ENCODE results near the gene PNKD.
A peak's percentile ranks its signal among the peaks of the same experiment; 100 is the strongest.

Gene PNKD

DNA sequence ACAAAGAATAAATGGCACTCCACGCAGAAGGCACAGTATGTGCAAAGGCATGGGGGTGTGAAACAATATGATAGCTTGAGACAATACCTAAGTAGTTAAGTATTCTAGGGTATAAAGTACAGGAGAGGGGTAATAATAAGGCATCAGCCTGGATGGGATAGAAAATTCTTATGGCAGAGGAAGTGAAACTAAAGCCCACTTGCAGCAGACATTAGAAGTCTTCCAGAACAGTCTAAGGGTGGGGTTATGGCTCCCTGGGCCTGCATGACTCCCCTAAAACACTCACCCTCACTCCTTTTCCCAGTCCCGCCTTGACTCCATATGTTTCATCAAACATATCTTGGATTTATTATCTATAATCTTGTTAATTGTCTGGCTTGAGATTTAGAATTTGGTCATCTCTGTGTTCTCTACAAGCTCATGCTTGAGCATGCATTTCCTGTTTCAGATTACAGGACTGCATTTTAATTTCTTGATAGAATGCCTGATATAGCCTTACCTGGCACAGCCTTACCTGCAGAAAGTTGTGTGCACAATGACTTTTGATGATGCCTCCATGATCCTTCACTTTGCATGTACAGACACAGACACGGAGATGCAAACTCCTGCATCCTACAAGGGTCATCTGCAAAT is 50.5 kb downstream of the PNKD start:
- DNase-seq = no peak

DNA sequence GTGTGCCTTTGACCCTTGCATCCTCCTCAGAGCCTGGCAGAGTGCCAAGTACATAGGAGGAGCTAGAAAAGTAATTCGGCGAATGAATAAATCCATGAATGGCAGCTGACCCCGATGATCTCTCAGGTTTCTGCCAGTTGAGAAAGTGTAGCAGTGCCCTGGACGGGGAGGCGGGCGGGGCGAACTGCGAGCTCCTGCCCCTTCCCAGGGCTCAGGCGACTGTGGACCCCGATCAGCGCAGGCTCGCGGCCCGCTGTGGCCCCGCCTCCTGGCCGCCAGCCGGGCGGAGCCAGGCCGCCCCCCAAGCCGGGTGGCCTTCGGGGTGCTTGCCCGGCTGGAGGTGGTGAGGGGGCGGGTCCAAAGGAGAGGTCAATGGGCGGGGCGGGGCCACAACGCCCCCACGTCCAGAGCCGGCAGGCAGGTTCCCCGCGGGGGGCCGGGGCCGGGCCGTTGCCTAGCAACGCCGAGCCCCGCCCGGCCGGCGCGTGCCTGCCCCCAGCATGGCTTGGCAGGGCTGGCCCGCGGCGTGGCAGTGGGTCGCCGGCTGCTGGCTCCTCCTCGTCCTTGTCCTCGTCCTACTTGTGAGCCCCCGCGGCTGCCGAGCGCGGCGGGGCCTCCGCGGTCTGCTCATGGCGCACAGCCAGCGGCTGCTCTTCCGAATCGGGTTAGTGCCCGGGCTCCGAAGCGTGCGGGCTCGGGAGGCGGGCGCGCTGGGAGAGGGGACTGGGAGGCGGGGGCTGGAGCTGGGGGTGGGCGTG is 52.6 kb downstream of the PNKD start:
- DNase-seq = peak; percentile 78

DNA sequence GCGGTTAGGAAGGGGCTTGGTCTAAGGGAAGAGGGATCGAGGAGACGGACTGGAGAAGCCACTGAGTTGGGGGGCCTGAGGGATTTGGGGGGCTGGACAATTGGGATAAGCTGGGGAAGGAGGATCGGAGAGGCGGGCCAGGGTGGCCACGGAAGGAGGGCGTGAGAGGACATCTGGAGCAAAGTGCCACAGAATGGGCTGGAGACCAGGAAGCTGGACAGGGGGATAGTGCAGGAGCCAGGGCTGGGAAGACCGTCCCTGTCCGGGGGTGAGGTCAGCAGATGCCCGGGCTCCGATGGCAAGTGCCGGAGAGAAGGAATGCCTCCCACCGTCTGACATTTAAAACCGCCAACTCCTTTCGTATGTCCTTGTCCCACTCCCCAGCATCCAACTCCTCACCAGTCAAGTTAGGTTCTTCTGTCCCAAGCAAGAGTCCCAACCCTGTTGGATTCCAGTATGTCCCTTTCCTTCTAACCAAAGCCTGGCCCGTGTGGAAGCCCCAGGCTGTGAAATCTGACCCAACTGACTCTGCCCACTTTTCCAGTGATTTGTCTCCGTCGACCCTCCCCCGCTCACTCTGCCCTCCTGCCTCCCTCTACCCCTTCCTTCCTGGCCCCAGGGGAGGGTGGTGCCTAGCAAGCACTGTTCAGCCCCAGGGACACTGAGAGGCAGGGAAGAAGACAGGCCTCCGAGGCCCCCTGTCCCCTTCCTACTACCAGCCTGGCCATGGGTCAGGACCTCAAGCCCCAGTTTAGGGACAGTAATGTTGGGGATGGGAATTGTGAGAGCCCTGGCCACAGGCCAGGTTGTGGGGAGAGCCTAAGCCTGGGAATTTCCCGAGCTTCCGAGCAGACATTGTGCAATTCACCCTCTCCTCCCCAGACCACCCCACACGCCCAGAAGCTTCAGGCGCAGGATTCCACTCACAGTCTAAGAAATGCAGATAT is 53.5 kb downstream of the PNKD start:
- DNase-seq = peak; percentile 27

DNA sequence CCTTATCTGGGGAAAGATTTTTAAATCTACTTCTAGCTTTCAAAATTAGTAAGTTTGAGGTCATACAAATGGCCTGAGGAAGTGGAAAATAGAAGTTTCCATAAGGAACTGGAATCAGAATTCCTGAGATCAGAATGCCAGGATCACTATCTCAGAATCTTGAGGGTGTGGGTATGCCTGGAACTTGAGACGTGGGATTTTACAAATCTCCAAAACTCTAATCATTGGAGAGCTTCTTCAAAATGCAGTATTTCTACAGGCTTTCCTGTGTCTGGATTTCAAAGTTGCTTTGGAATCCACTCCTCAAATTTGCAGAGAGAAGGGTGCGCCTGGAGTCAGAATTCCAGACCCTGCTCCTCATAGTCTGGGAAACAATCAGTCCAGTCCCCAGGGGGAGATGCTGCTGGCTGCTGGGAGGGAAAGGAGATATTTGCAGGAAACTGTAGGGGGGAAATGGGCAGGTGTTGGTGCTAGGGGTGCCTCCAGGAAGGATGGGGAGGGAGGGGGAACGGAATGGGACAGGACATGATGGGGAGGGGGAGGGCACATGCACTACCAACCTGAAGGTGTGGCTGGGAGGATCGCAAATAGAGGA is 55.3 kb downstream of the PNKD start:
- no peak for DNase-seq

DNA sequence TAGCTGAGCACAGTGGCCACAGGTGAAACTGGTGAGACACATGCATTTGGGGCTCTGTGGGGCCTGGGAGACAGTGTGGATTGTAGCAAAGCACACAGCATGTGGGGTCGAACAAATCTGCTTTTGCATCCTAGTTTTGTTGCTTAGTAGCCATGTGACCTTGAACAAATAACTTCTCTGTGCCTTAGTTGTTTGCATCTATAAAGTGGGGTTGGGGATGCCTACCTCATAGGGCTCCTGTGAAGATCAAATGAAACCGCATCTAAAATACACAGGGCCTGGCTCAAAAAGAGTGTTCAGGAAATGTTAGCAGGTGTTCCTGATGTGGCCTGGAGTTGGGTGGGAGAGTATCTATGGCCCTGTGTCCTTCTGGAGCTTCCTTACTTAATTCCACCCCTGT is 56.0 kb downstream of the PNKD start:
- DNase-seq = no peak

DNA sequence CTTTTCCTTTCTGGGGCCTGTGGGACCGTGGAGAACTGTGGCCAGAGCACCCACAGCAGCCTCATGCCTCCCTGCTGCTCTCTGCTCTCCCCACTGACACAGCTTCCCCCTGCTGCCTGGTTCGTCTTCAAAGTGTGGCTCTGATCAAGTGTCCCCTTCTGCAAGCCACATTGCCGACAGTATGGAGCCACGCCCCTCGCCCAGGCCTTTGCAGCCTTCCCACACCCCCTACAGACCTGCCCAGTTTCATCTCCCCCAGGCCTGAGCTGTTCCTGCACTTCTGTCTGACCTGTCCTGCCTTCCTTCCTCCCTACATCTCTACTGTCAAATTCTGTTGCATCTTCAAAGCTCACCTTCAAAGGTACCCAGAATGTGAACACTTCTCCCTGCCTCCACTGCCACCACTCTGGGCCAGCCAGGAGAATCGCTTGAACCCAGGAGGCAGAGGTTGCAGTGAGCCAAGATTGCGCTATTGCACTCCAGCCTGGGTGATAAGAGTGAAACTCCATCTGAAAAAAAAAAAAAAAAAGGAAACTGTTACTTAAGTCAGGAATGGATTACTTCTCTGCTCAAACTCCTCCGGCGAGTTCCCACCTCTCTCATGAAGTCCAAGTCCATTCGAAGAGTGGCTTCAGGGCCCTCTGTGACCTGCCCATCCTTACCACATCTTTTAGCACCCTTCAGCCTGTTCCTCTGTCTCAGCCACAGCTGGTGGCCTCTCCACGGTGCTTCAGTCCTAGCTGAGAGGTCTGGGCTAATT is 57.3 kb downstream of the PNKD start:
- DNase-seq = no peak

DNA sequence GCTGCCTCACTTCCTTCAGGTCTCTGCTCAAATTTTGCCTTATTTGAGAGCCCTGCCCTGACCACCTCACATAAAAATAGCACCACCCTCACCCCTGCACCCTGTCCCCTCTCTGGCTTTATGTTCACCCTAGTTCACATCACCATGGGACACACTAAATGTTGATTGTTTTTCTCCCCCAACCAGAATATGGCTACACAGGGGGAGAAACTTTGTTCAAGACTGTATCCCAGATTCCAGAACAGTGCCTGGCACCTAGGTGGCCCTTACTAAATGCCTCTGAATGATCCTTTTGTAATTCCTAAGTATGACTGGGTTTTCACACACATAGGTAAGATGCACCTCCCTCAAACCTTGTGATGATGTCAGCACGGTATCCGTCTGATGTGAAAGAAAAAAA is 58.0 kb downstream of the PNKD start:
- no peak for DNase-seq

DNA sequence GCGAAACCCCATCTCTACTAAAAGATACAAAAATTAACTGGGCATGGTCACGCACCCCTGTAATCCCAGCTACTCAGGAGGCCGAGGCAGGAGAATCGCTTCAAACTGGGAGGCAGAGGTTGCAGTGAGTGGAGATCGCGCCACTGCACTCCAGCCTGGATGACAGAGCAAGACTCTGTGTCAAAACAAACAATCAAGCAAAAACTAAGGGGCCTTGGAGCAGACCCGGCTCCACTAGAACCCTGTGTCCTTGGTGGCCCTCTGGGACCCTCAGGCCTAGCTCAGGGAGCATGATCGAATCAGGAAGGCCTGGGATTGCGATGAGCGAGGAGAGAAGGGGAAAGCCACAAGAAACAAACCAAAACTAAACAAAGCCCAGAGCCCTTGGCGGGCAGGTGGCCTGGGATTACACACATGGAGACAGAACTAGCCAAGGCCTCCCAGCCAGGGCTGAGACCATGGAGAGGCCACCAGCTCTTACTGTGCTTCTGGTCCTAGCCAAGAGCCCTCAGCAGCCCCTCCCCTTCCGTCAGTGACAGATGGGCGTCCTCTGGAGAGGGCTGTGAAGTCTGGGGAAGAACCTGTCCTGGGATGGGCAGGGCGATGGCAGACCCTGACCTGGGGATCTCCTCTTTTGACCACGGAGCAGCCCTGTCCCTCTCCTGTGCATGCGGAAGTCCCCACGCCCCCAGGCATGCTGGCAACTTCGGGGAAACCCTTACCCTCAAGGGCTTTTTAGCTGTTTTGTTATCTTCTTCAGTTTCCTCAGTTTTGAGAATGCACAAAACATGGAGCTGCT is 58.9 kb downstream of the PNKD start:
- no peak for DNase-seq

DNA sequence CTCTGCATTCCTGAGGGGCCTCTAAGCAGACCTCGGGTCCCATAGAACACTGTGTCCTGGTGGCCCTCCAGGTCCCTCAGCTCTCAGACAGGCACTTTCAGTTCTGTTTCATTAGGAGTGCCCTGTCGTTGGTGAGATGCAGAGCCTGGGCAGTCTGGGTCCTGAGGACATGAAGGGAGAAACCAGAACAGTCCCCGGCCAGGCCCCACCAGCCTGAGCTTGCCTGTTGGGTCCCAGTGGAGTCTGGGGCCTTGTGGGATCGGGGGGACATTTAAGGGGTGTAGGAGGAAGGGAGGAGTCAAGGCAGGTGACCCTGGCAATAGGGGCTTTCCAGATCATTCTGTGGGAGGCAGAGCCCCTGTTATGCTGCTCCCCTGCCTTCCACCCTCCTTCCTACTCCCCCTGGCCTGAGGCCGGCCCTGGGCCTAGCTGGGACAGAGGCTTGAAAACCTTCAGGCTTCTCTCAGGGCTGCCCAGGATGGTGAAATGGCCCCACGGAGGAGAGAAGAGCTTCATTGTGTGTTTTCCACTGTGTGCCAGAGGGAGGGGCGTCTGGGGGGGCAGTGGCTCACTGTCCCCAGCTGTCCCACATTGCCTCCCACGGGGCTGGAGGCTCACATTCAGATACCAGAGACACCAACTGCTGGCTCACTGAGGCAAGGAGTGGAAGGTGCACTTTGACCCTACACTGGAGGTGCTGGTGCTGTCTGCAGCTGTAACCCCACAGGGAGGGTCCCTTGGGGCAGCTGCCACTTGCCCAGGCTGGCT is 59.7 kb downstream of the PNKD start:
- no peak for DNase-seq

DNA sequence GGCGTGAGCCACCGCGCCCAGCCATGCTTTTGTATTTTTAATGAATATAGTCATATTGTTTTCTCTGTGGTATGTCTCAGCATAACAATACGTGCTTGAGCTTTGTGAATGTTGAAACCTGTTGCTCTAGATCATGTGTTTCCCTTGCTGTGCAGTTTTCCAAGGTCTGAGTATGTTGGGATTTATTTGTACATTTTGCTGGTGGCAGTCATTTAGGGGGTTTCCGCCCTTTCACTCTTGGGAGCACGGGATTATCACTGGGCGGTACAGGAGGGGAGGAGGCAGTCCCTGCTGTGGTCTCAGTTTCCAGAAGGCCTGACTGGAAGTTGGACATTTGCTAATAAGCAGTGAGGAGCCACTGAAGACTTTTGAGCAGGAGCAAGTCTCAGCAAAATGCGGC is 61.4 kb downstream of the PNKD start:
- DNase-seq = no peak

DNA sequence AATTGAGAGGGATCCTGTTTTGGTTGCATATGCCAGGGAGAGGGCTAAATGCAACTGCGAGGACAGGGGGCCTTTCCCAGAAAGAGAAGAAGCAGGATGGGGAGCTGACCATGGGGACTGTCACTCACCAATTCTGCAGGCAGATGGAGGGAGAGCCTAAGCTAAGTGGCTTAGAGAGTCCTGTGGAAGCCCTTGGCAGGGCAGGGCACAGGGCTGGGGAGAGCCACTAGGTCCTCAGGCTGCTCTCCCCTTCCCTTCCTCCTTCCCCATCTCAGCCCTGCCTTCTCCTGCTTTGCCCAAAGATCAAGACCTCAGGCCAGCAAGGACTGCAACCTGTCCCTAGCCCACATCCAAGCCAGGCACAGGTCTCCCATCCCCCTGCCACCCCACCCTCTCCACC is 62.0 kb downstream of the PNKD start:
- DNase-seq = no peak

DNA sequence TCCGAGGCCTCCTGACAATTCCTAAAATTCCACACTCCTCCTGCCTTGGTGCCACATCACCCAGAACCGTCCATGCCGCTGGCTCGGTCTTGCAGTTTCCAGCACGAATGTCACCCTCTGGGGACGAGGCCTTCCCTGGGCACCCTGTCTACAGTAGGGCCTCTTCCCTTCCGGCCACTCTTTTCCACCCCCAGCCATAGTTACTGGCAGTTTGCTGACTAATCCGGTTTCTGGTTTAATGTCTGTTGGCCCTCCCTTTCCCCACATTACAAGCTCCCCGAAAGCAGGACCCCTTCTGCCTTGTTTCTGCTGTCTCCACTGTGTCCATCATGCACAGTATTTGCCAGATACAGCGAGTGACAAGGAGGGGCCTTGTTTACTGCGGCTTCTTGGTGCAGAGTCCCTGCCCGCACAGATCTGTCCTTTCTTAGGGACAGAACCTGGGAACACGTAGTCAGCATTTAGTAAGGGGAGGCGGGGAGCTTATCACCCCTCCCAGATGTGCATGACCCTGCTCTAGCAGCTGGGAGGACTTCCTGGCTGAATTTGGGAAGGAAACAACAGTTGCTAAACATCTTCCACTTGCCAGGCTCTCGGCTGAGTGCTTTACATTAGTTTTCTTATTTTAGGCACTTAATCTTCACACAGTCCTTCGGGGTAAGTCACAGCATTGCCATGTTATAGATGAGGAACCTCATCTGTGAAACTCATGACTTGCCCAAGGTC is 62.8 kb downstream of the PNKD start:
- DNase-seq = no peak

DNA sequence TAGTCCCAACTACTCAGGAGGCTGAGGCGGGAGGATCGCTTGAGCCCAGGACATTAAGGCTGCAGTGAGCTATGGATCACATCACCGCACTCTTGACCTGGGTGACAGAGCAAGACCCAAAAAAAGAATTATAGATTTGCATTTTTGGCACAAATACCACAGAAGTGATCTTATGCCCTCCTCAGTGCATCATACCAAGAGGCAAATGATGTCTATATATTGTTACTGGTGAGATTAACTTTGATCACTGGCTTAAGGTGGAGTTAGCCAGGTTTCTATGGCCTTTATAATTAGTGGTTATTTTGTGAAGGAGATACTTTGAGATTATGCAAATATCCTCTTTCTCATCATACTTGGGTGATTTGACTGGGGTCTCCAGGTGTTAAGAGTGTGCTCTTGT is 64.2 kb downstream of the PNKD start:
- DNase-seq = no peak

DNA sequence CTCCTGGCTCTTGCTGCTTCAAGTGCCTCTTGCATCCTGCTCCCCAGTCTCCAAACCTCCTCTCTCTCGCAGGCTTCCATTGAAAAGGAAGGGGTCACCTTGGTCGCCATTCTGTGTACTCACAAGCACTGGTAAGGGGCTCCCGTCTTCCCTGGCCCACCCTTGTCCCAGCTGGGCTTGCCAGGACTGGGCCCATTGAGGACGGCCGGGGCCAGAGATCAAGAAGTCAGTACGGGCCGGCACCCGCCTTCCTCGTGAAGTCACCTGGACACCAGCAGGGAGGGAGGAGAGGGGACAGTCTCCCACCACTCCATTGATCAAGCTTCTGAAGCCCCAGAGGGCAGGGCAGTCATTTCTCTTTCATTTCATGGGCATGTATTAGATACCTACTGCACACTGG is 70.3 kb downstream of the PNKD start:
- no peak for DNase-seq

DNA sequence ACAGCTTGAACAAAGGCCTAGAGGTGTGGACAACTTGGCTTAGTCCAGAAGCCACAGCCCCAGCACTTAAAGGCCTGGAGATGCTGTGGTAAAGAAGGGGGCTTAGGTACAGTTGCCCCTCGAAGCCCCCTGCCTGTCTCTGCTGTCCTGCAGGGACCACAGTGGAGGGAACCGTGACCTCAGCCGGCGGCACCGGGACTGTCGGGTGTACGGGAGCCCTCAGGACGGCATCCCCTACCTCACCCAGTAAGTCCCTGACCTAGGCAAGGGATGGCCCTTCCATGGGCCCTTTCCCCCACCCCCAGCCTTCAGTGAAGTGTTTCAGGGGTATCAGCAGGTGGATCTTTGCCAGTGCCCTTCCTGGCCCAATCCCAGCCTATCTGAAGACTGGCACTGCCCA is 71.1 kb downstream of the PNKD start:
- DNase-seq = no peak

DNA sequence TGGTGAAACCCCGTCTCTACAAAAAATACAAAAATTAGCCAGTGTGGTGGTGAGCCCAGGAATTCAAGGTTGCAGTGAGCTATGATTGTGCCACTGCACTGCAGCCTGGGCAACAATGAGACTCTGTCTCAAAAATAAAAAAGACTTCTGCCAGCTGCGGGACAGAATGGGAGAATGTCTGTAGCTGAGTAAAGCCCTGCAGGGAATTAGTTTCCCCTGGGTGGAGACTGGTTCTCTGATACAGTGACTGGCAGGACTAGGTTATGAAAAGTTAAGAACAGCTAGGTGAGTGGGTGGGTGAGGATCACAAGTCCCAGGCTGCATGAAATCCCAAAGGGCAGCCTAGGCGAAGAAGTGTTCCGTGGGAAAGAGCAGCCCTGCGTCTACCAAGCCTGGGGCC is 72.5 kb downstream of the PNKD start:
- DNase-seq = no peak

DNA sequence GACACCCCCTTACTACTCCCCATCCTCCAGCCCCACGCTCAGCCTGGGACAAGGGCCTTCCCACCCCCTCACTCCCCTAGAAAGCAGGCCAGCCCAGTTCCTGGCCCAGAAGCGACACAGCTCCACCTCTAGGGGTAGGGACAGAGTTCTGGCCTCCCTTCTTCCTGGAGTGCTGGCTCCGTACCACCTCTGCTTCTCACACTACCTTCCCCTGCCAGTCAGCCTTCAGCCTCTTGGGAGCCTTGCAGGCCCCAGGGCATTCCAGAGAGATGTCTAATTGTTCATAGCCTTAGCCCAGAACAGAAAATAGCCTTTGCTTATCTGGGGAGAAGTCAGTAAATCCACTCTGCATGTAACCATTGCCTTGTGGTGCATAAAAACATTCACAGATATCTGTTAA is 73.3 kb downstream of the PNKD start:
- DNase-seq = no peak

DNA sequence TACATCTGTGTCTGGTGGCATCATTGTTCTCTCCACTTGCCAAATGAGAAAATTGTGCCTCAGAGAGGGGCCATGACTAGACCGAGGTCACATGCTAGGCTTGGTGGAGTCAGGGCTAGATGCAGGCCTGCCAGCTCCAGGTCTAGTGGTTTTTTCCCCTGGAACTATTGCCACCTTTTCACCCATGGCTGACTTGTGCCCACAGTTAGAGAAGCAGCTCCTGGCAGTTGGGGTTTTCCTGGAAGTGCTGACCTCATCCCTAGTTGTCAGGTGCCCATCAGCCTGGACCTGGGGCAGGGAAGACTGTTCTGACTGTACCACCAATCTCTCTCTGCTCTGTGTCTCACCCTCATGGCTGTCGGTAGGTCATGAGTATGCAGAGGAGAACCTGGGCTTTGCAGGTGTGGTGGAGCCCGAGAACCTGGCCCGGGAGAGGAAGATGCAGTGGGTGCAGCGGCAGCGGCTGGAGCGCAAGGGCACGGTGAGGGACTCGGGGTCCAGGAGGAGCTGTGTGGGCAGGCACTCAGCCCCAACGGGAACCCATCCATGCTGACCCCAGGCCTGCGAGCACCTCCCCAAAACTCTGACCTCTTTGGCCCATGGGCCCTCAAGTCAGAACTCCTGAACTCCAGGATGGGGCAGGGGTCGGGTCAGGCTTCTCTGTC is 73.9 kb downstream of the PNKD start:
- DNase-seq = no peak

DNA sequence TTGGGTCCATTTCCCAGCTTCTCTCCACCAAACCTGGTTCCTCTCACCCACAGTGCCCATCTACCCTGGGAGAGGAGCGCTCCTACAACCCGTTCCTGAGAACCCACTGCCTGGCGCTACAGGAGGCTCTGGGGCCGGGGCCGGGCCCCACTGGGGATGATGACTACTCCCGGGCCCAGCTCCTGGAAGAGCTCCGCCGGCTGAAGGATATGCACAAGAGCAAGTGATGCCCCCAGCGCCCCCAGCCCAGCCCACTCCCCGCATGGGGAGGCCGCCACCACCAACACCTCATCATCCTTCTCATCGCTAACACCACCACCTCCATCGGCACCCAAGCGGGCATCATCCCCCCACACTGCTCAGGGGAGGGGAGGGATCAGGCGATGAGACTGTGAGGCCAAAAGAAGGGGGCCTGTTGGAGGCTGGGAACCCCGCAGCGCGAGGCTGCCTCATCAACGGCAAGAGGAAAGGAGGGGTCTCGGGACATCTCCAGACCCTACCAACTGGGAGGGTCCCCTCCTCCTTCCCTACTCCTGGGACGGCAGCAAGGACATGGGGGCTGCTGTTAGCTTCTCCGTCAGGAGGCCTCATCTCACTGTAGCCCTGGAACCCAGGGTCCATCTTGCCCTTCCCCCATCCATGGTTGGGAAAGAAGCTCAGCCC is 74.6 kb downstream of the PNKD start:
- no peak for DNase-seq

Data from NCI-H1105 treated with DMSO at 0.1 percent for 48 hours (cell line).